Bronchial epithelial cell (primary cell): ENCODE results near the gene MLST8. TPM values are rescaled to one million over a fixed set of nuclear protein-coding genes. Genes with fewer than 3 reads are reported as not detected.

Source experiments
- DNase-seq: peaks from one replicate; pipeline ENCODE4 v3.0.0-alpha.2; 2010; ENCODE audit warnings: low read depth
- FAIRE-seq: peaks from 2 replicates; lab custom pipeline; 2011; peaks lifted over from hg19 to GRCh38; lab: Jason Lieb, UNC
- H3K27me3 ChIP-seq: 2 replicates; pipeline ENCODE4 v1.5.1; 2011; ENCODE audit warnings: low read length; ENCODE audit not compliant: control insufficient read depth, insufficient read depth
- H3K36me3 ChIP-seq: 2 replicates; pipeline ENCODE4 v1.5.1; 2011; ENCODE audit warnings: low read length; ENCODE audit not compliant: control insufficient read depth, insufficient read depth
- H3K4me3 ChIP-seq: 2 replicates; pipeline ENCODE4 v1.5.1; 2011; ENCODE audit warnings: mild to moderate bottlenecking, low read depth, low read length, control low read depth
- CTCF ChIP-seq: IDR thresholded peaks from 2 replicates; pipeline ENCODE4 v1.5.1; 2011; ENCODE audit warnings: mild to moderate bottlenecking, moderate library complexity, low read length, control low read depth, inconsistent platforms; ENCODE audit not compliant: insufficient read depth, severe bottlenecking
- total RNA-seq: library from RNA; depleted of rRNA; stranded (reverse); fragments of >200 nt; gene quantifications from 2 replicates; pipeline ENCODE4 v1.2.1, GENCODE V29; 2014

MLST8 gene
- total RNA-seq, 1 donor from 2014 or later, result 11.6 TPM

DNA sequence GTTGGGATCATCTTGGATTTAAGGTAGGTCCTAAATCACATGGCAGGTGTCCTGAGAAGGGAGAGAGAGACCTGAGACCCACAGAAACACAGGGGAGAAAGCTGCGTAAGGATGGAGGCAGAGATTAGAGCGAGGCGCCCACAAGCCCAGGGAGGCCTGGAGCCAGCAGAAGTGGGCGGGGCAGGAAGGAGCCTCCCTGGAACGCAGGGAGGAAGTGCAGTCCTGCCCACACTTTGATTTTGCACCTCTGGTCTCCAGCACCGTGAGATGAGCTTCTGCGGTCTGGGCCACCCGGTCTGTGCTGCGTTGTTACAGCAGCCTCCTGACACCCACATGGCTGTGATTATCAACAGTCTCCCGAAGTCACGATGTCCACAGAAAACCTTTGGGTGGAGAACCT lies 37.3 kb downstream of the MLST8 start:
- FAIRE-seq (no peak), DNase-seq (no peak)
- Histone ChIP-seq H3K36me3 (peaks cover 26% of the 10 kb centered on the region), H3K4me3 (no peak overlapping the region), H3K27me3 (peaks cover 3% of the 10 kb centered on the region)
- no peak for TF ChIP-seq CTCF

GRCh38 chr16:2243031-2243528 lies 37.8 kb downstream of the MLST8 start:
- peaks cover 26% of the 10 kb centered on the region for H3K36me3 ChIP-seq
- no peak for FAIRE-seq
- H3K27me3 ChIP-seq, result no peaks in the 10 kb centered on the region
- H3K4me3 ChIP-seq, result no peak overlapping the region
- no peak for DNase-seq
- TF ChIP-seq CTCF, result no peak

DNA sequence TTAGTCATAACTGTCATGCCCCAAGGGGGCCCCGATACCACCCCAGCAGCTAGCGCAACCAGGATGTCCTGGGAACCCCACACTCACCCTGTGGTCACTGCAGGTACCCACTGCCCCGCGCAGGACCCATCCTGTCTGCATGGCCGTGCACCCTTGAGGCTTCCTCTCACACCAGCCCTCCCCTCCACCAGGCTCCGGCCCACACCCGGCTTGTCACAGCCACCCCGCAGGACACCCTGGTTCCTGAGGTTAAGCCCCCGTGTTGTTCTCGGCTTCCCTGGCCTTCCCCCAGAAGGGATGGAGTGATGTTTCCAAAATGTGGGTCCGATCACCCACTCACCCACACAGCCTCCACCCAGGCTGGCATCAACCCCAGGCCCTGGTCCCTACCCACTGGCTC lies 38.5 kb downstream of the MLST8 start:
- no peak for TF ChIP-seq CTCF
- H3K27me3 ChIP-seq, result no peaks in the 10 kb centered on the region
- FAIRE-seq (no peak), DNase-seq (no peak)
- peaks cover 26% of the 10 kb centered on the region for H3K36me3 ChIP-seq
- H3K4me3 ChIP-seq, result no peak overlapping the region

DNA sequence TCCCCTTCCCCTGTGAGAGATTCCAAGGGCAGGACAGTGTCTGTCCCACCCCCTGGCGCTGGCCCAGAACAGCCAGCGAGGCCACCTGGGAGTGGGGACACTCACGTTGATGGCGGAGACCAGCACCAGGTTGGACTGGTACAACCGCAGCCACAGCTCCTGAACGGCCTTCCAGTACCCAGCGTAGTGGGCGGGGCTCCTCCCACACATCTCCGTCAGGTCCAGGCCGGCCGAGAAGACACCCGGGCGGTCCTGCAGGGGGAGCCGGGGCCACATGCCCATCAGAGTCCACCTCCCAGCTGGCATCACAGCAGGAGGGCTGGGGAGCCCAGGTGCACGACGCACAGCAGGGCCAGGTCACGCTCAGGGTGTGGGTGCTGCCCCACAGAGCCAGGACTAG lies 39.0 kb downstream of the MLST8 start:
- peak; percentile 2 for TF ChIP-seq CTCF
- DNase-seq, result no peak
- Histone ChIP-seq H3K36me3 (peaks cover 26% of the 10 kb centered on the region), H3K27me3 (no peaks in the 10 kb centered on the region), H3K4me3 (no peak overlapping the region)
- no peak for FAIRE-seq

GRCh38 chr16:2244926-2245795 lies 39.9 kb downstream of the MLST8 start:
- FAIRE-seq (no peak), DNase-seq (no peak)
- Histone ChIP-seq H3K27me3 (no peaks in the 10 kb centered on the region), H3K4me3 (no peak overlapping the region), H3K36me3 (peaks cover 26% of the 10 kb centered on the region)
- TF ChIP-seq CTCF, result no peak
